A549 (cell line): ENCODE measurements around the gene DISP3. TPM values are rescaled to one million over a fixed set of nuclear protein-coding genes. Genes with fewer than 3 reads are reported as not detected.
"Not testable (repeated sequence)": the region's sequence is repeated elsewhere in the genome, so short reads cannot be mapped to it uniquely, and the experiment has no call there.

Source experiments
- ATAC-seq, 2 experiments: fragments of 200-7000 bp in 1 of 2; fragments of >200 bp in 1 of 2; cut with Nextera tagmentation in 1 of 2; cut with Tn5 transposase in 1 of 2; 3 replicates each; pipeline versions ENCODE4 v1.8.0 to v1.9.1; 2018 to 2020; ENCODE audit warnings: mild to moderate bottlenecking in 1 of 2, moderate library complexity in 1 of 2
- CTCF ChIA-PET: fragments of 300-600 bp; sonication (Branson Sonifier 250); formaldehyde crosslinking; extraction: SDS; loops from one replicate; lab custom pipeline; 2021; ENCODE audit warnings: antibody characterized with exemption, inconsistent platforms; lab: Yijun Ruan, JAX
- POLR2A ChIA-PET: fragments of 350-600 bp; formaldehyde crosslinking; extraction: SDS; loops from one replicate; lab custom pipeline; 2021; ENCODE audit warnings: antibody characterized with exemption, inconsistent platforms; lab: Yijun Ruan, JAX
- DNase-seq, 2 experiments: peaks; one replicate each; pipeline versions ENCODE4 v3.0.0 to v3.0.0-alpha.2; 2011 to 2016; ENCODE audit warnings: low read depth in 1 of 2, low spot score in 1 of 2
- FAIRE-seq: peaks from 2 replicates; lab custom pipeline; 2011; peaks lifted over from hg19 to GRCh38; lab: Jason Lieb, UNC
- H3K27ac ChIP-seq, 2 experiments: fragments of >200 bp; sonication (Bioruptor Twin); formaldehyde crosslinking; 3 replicates each; pipeline ENCODE4 v1.5.1; 2016 to 2017
- H3K4me1 ChIP-seq: fragments of >200 bp; sonication (Bioruptor Twin); formaldehyde crosslinking; 3 replicates; pipeline ENCODE4 v1.6.1; 2016
- H3K4me2 ChIP-seq: fragments of >200 bp; sonication (Bioruptor Twin); formaldehyde crosslinking; 3 replicates; pipeline ENCODE4 v1.6.1; 2016
- H3K4me3 ChIP-seq: fragments of >200 bp; sonication (Bioruptor Twin); formaldehyde crosslinking; 3 replicates; pipeline ENCODE4 v1.5.1; 2016
- H3K9me3 ChIP-seq: fragments of >200 bp; sonication (Bioruptor Twin); formaldehyde crosslinking; 3 replicates; pipeline ENCODE4 v1.6.1; 2016
- BHLHE40 ChIP-seq: IDR thresholded peaks from 2 replicates; pipeline ENCODE4 v1.6.1; 2012; ENCODE audit warnings: low read depth, low read length, inconsistent platforms
- CBX8 ChIP-seq: fragments of 200-600 bp; sonication (generic); IDR thresholded peaks from 2 replicates; pipeline ENCODE4 v1.6.1; 2016
- CHD2 ChIP-seq: fragments of 150-350 bp; IDR thresholded peaks from 2 replicates; pipeline ENCODE4 v1.6.1; 2014; ENCODE audit warnings: low read length; ENCODE audit not compliant: partially characterized antibody
- E2F6 ChIP-seq: IDR thresholded peaks from 2 replicates; pipeline ENCODE4 v1.6.1; 2012; ENCODE audit warnings: low read depth, borderline replicate concordance
- HES2 ChIP-seq: fragments of >200 bp; sonication (Bioruptor Twin); formaldehyde crosslinking; IDR thresholded peaks from 2 replicates; pipeline ENCODE4 v1.6.1; 2016
- MAFK ChIP-seq: fragments of 450-650 bp; IDR thresholded peaks from 2 replicates; pipeline ENCODE4 v1.6.1; 2014; ENCODE audit not compliant: partially characterized antibody
- POLR2A ChIP-seq: IDR thresholded peaks from 2 replicates; pipeline ENCODE4 v1.6.1; 2012; ENCODE audit warnings: mild to moderate bottlenecking, low read length
- RCOR1 ChIP-seq: fragments of 150-350 bp; IDR thresholded peaks from 2 replicates; pipeline ENCODE4 v1.6.1; 2014; ENCODE audit warnings: antibody characterized with exemption, low read length, low read depth
- RFX5 ChIP-seq: fragments of 450-650 bp; IDR thresholded peaks from 2 replicates; pipeline ENCODE4 v1.7.1; 2014; ENCODE audit warnings: antibody characterized with exemption, mild to moderate bottlenecking, moderate library complexity
- TP53 ChIP-seq: fragments of 250-450 bp; sonication (Bioruptor Pico); IDR thresholded peaks from 2 replicates; pipeline ENCODE4 v1.5.0; 2021; ENCODE audit warnings: mild to moderate bottlenecking, moderate library complexity
- ZNF302 ChIP-seq: fragments of 250-450 bp; sonication (Bioruptor Pico); IDR thresholded peaks from 2 replicates; pipeline ENCODE4 v1.9.0; 2021; ENCODE audit warnings: inconsistent platforms, mild to moderate bottlenecking, moderate library complexity
- WGBS: methylation state at CpG from one replicate; pipeline ENCODE4 v1.1.6; 2017; ENCODE audit errors: missing lambda C conversion rate; 5-methylcytosine and 5-hydroxymethylcytosine counted together
- polyA plus RNA-seq, 4 experiments: library from polyadenylated mRNA; depleted of rRNA in 3 of 4; stranded (reverse); fragments of >200 nt; fragmentation: RNase III in 1 of 4; extraction: RNeasy Plus Mini Kit Qiagen cat#74134 plus additional on column Dnase treatment in 1 of 4; gene quantifications; 2 replicates in 3 of 4; 3 replicates in 1 of 4; pipeline ENCODE4 v1.2.3, GENCODE V29; 2011 to 2017
- TF ChIP-seq, protein P1 (sequence below): fragments of >200 bp; sonication (Bioruptor Twin); formaldehyde crosslinking; IDR thresholded peaks from 3 replicates; pipeline ENCODE4 v1.6.1; 2016
- TF ChIP-seq, protein P2 (sequence below): IDR thresholded peaks from 2 replicates; pipeline ENCODE4 v1.6.1; 2012

DISP3 gene
- polyA plus RNA-seq, 2 of the 4 experiments (the other 2 are of a cell fraction): 0.09 to 0.22 TPM

DNA sequence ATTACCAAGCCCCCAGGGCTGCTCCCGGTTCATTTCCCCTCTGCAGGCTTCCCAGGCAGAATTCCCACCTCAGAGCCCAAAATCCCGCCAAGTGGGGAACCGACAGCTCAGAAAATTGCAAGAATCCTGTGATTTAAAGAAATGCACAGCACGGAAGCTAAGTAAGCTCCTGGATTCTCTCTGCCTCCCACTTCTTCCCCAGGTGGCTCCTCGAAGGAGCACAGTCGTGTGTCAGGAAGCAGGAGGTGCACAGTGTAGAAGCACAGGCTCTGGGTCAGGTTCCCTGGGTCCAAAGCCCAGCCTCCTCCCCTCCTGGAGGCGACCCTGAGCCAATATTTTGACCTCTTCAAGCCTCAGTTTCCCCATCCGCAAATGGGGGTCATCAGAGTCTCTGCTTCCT, 100.6 kb downstream of the DISP3 start:
- Histone ChIP-seq H3K27ac (no peak overlapping the region), H3K4me2 (no peak overlapping the region), H3K9me3 (no peaks in the 10 kb centered on the region), H3K4me1 (no peaks in the 10 kb centered on the region), H3K4me3 (no peak overlapping the region)
- DNase-seq (no peak), FAIRE-seq (no peak), ATAC-seq (no peak)
- POLR2A ChIA-PET: no interaction called here
- 12% methylated on average over 7 of the region's 8 CpGs for WGBS
- TF ChIP-seq MAFK: no peak
- no peak for TF ChIP-seq BHLHE40
- TF ChIP-seq RFX5: no peak
- TF ChIP-seq, protein P1, sequence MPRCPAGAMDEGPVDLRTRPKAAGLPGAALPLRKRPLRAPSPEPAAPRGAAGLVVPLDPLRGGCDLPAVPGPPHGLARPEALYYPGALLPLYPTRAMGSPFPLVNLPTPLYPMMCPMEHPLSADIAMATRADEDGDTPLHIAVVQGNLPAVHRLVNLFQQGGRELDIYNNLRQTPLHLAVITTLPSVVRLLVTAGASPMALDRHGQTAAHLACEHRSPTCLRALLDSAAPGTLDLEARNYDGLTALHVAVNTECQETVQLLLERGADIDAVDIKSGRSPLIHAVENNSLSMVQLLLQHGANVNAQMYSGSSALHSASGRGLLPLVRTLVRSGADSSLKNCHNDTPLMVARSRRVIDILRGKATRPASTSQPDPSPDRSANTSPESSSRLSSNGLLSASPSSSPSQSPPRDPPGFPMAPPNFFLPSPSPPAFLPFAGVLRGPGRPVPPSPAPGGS: no peak
- TF ChIP-seq CBX8: no peak
- TF ChIP-seq ZNF302 (CRISPR knock-in tag): no peak
- TF ChIP-seq, protein P2, sequence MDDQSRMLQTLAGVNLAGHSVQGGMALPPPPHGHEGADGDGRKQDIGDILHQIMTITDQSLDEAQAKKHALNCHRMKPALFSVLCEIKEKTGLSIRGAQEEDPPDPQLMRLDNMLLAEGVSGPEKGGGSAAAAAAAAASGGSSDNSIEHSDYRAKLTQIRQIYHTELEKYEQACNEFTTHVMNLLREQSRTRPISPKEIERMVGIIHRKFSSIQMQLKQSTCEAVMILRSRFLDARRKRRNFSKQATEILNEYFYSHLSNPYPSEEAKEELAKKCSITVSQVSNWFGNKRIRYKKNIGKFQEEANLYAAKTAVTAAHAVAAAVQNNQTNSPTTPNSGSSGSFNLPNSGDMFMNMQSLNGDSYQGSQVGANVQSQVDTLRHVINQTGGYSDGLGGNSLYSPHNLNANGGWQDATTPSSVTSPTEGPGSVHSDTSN: no peak
- TF ChIP-seq POLR2A: no peak
- TF ChIP-seq HES2: no peak
- CTCF ChIA-PET: no interaction called here

DNA sequence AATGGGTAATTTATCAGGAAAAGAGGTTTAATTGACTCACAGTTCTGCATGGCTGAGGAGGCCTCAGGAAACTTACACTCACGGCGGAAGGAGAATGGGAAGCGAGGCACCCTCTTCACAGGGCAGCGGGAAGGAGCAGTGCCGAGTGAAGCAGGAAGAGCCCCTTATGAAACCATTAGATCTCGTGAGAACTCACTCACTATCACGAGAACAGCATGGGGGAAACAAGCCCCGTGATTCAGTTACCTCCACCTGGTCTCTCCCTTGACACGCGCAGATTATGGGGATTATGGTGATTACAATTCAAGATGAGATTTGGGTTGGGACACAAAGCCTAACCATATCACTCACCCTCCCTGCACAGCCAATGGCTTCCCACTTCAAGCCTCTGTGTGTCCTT, 101.1 kb downstream of the DISP3 start:
- POLR2A ChIA-PET: not testable (repeated sequence)

DNA sequence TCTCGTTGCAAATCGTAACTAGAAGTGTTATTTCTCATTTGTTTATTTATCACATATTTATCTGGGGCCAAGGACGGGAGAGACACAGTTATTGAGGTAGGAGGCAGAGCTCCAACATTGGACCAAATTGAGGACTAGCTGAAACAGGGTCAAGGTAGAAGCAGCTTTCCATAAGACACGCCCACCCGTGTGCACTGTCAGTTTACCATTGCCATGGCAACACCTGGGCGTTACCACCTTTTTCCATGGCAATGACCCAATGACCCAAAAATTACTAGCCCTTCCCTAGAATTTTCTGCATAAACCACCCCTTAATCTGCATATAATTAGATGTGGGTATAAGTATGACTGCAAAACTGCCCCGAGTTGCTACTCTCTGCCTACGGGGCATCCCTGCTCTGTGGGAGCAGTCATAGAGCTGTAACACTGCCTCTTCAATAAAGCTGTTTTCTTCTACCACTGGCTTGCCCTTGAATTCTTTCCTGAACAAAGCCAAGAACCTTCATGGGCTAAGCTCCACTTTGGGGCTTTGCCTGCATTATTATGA, 102.6 kb downstream of the DISP3 start:
- Histone ChIP-seq H3K9me3 (no peaks in the 10 kb centered on the region), H3K4me3 (no peak overlapping the region)
- DNase-seq: no peak
- TF ChIP-seq, protein P2: no peak
- TF ChIP-seq MAFK (no peak), CHD2 (no peak), E2F6 (no peak)
- TF ChIP-seq, all 56 proteins: peak for 0
- Histone ChIP-seq H3K27ac (no peak overlapping the region), H3K4me2 (no peak overlapping the region), H3K4me1 (no peaks in the 10 kb centered on the region)
- no peak for FAIRE-seq
- POLR2A ChIA-PET: no interaction called here
- 6% methylated on average over 8 of the region's 8 CpGs for WGBS
- CTCF ChIA-PET: no interaction called here
- ATAC-seq: no peak

More for the DNA sequence above, 101.1 kb downstream of the DISP3 start:
- H3K4me2 ChIP-seq, H3K27ac ChIP-seq, H3K9me3 ChIP-seq, ATAC-seq, FAIRE-seq, H3K4me3 ChIP-seq, DNase-seq, H3K4me1 ChIP-seq, CTCF ChIA-PET: not testable (repeated sequence)
- 44% methylated on average over 10 of the region's 10 CpGs for WGBS

DNA sequence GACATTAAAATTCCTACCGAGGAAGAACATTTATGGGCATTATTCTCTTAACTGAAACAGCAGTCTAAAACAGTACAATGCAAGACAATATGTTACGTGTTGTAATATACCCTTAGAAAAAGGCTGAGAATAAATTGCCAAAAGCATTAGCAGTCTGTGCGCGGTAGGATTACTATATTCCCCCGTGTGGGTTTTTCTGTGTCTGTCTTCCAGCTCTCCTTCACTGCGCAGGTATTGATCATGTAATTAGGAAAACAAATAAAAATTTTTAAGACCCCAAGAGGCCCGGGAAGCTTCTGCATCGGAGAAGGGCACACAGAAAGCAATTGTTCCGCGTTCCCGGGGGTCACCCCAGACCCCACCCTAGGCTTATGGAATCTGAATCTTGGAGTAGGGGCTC, 106.4 kb downstream of the DISP3 start:
- ATAC-seq: no peak
- ChIA-PET POLR2A (no interaction called here), CTCF (interaction anchor here (0.6 kb wide), 1 partner anchor 328 kb away, joined by 3 read pairs; no protein-coding TSS in a partner anchor)
- 48% methylated on average over 11 of the region's 11 CpGs for WGBS
- no peaks in the 10 kb centered on the region for H3K9me3 ChIP-seq
- TF ChIP-seq RCOR1: no peak
- TF ChIP-seq TP53 (CRISPR knock-in tag): no peak
- TF ChIP-seq CHD2: no peak
- TF ChIP-seq E2F6: no peak
- H3K27ac ChIP-seq: no peak overlapping the region
- H3K4me1 ChIP-seq: no peaks in the 10 kb centered on the region
- no peak for DNase-seq
- H3K4me3 ChIP-seq: no peak overlapping the region
- no peak for FAIRE-seq
- no peak overlapping the region for H3K4me2 ChIP-seq

Other genes with a start within 250 kb of the DISP3 start
- gene MTOR, start 216.6 kb upstream of the DISP3 start, polyA plus RNA-seq (2011; rRNA removed): 28.5 and 32.4 TPM in 2 replicates
- 15.7 to 16.0 TPM (median 15.8 TPM) in 3 replicates for gene MTOR, start 216.6 kb upstream of the DISP3 start, polyA plus RNA-seq (2017; fragmentation: RNase III; extraction: RNeasy Plus Mini Kit Qiagen cat#74134 plus additional on column Dnase treatment)
- gene UBIAD1, start 206.0 kb upstream of the DISP3 start, polyA plus RNA-seq (2011; rRNA removed): 13.9 and 14.9 TPM in 2 replicates
- gene UBIAD1, start 206.0 kb upstream of the DISP3 start, polyA plus RNA-seq (2017; fragmentation: RNase III; extraction: RNeasy Plus Mini Kit Qiagen cat#74134 plus additional on column Dnase treatment): 9.9 to 11.4 TPM (median 10.8 TPM) in 3 replicates
- 5.8 and 8.5 TPM in 2 replicates for gene FBXO2, start 175.3 kb downstream of the DISP3 start, polyA plus RNA-seq (2011; rRNA removed)
- 14.3 to 35.2 TPM (median 31.2 TPM) in 3 replicates for gene FBXO2, start 175.3 kb downstream of the DISP3 start, polyA plus RNA-seq (2017; fragmentation: RNase III; extraction: RNeasy Plus Mini Kit Qiagen cat#74134 plus additional on column Dnase treatment)
- 10.3 and 10.4 TPM in 2 replicates for gene FBXO44, start 175.7 kb downstream of the DISP3 start, polyA plus RNA-seq (2011; rRNA removed)
- gene FBXO44, start 175.7 kb downstream of the DISP3 start, polyA plus RNA-seq (2017; fragmentation: RNase III; extraction: RNeasy Plus Mini Kit Qiagen cat#74134 plus additional on column Dnase treatment): 21.7 to 27.3 TPM (median 26.9 TPM) in 3 replicates
- 7.7 and 8.5 TPM in 2 replicates for gene FBXO6, start 185.0 kb downstream of the DISP3 start, polyA plus RNA-seq (2011; rRNA removed)
- gene FBXO6, start 185.0 kb downstream of the DISP3 start, polyA plus RNA-seq (2017; fragmentation: RNase III; extraction: RNeasy Plus Mini Kit Qiagen cat#74134 plus additional on column Dnase treatment): 4.8 to 5.5 TPM (median 5.4 TPM) in 3 replicates
- 32.5 and 35.4 TPM in 2 replicates for gene MAD2L2, start 202.0 kb downstream of the DISP3 start, polyA plus RNA-seq (2011; rRNA removed)
- gene MAD2L2, start 202.0 kb downstream of the DISP3 start, polyA plus RNA-seq (2017; fragmentation: RNase III; extraction: RNeasy Plus Mini Kit Qiagen cat#74134 plus additional on column Dnase treatment): 30.6 to 31.7 TPM (median 31.2 TPM) in 3 replicates
- gene DRAXIN, start 212.6 kb downstream of the DISP3 start, polyA plus RNA-seq (2011; rRNA removed): 0.03 and 0.04 TPM in 2 replicates
- gene DRAXIN, start 212.6 kb downstream of the DISP3 start, polyA plus RNA-seq (2017; fragmentation: RNase III; extraction: RNeasy Plus Mini Kit Qiagen cat#74134 plus additional on column Dnase treatment): 0.03 to 0.08 TPM in 2 of 3 replicates, not detected in the other